ENCODE data around the gene CACNA2D3.

Gene CACNA2D3

DNA sequence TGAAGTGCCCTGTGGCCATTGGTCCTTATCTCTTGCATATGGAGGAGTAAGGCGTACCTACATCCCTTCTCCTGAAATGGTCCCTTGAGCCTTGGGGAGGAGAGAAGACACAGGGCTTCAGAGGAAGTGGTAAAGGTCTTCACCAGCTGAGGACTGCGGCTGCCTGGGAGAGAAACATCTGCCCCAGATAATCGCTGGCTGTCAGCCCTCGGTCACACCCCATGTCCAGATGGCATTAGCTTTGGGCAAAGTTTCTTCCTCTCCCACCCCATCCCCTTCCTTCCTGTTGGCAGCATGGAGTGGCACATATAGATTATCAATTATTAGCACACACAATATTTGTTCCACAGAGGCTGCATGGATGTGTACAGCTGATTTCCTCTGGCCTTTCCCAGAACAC lies 743.9 kb downstream of the CACNA2D3 start:
- no peak for DNase-seq

DNA sequence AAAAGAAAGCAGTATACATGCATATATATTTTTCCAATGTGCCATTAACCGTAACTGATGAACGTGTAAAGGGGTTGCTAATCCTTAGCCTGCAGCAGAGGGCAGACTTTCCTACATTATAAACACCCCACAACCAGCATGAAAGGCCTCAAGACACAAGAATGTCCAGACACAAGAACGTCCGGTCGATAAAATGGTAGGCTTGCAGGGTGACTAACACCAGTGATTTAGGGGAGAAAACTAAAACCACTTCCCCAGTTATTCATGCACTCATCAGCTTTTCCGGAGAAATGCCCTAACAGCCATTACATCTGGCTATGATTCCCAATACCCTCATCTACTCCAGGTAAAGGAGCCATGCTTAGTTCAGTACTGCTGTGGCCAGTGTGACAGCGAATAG lies 748.1 kb downstream of the CACNA2D3 start:
- DNase-seq: no peak

DNA sequence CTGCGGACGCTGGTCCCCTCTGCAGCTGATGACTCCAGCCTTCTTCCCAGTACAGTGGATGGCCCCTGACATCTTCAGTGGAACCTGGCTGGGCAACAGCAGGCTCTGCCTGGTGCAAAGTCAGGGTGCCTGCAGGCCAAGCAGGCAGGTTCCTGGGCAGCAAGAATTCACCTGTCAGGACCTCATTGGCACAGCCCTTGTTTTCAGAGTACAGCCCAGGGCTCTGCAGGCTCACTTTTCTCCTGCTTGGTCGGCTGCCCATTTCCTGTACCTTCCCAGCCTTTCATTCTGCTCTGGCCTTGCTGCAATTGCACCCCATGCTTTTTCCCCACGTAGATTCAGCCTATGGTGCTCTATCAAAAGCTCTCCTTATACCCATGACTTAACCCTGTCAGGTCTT lies 749.5 kb downstream of the CACNA2D3 start:
- no peak for DNase-seq

DNA sequence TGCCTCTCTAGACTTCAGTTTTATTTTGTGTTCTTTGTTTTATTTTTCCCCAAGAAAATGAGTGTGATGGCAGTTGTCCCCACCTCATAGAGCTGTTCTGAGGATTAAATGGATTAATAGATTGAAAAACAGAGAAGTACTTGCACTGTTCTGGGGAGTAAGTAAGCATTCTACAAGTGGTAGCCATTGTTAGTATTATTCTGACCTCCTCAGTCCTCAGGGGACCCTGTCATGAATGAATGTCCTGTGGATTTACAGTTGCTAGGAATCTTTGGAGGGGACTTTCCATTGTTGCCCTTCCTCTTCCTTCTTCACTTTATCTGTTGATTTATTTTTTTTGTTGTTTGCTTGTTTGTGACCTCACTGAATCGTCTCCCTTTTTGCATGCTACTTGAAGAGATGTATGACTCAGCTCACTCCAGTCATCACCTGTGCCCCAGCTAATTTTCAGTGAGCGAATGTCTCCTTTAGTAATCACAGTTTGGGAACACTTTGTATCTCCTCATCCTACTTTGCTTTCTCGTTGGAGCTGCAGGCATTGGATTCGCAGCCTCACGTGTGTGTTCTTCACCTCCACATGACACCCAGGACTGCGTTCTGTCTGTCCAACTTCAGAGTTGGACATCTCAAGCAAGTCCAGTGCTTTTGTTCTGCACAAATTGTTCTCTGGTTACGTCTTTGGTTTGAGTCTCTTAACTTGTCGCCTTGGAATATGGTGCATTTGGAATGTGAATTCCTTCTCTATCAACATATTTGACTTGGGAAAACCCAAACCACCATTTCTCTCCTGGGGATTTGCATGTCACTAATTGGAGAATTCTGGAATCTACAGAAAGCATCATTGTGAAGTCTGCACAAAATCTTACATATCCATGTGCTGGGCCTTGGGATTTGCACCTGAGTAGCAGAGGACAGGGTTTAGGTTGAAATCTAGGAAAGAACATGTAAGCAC lies 751.0 kb downstream of the CACNA2D3 start:
- no peak for DNase-seq

DNA sequence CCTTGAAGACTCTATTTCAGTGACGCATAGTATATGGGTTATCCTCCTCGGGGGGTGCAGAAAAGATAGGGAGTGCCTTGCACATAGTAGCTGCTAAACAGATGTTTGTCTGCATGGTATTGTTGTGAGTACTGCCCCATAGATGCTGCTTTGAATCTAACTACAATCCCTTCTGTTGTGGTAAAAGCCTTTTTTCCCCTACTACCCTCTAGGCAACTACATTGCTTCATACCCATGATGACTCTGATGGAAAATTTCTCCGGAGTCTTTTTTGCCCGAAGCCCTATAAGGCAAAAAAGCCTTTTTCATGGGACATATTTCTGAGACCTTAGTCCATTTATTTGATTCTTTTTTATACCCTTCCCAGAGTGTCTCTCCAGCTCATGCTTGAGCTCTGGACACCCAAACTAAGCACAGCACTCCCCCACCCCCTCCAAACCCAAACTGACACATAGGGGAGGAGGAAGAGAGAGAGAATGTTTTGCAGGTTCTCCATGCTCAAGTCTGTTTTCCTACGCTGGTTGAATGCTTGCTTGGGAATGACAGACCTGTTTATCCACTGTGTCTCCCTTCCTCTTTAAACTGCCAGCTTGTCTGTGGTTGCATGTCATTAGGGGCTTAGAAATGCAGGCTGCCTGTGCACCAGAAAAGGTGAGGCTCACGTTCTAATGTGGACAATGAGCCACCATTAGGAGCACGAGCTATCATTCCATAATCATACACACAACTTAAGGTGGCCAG lies 752.6 kb downstream of the CACNA2D3 start:
- no peak for DNase-seq

DNA sequence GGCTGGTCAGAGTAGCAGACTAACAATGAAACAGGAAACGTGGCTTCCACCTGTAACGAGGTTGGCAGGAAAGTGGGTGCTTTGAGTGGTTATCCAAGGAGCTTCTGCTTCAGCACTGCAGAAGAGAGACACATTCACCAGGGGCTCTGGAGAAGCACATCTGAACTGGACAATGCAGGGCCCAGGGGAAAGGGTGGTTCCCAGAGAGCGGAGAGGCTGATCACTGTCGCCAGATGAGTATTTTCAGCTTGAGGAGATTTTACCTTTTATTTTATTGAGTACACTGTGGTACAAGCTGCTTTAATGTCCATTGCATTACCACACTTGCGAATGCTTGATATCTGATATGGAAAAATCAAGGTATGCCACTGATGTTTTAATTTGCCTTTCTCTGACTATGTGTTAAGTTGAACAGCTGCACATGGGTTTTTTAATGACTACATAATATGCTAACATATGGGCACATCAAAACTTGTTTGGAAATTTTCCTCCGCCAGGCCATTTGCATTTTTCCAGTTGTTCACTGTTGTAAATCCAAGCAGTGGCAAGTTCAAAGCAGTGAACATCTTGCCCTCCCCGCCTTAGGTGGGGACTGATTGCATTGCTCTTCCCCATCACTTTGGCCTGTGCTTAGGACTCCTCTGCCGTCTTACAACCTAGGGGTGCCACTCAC lies 753.4 kb downstream of the CACNA2D3 start:
- DNase-seq: no peak

DNA sequence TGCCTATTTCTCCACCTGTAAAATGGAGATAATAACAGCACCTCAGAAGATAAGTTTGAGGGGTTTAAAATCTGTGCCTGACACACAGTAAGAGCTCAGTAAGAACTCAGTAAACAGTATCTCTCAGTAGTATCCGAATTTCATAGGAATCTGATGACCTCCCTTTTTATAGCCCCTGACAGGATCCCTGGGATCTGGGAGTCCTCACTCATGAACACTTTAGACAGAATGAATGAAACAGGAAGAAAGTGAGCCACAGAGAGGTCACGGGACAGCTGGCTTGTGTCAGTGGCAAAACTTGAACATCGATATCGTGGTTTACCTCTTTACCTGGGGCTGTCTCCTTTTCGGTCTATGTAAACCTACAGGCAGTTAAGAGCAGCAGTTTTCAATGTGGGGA lies 754.3 kb downstream of the CACNA2D3 start:
- no peak for DNase-seq

DNA sequence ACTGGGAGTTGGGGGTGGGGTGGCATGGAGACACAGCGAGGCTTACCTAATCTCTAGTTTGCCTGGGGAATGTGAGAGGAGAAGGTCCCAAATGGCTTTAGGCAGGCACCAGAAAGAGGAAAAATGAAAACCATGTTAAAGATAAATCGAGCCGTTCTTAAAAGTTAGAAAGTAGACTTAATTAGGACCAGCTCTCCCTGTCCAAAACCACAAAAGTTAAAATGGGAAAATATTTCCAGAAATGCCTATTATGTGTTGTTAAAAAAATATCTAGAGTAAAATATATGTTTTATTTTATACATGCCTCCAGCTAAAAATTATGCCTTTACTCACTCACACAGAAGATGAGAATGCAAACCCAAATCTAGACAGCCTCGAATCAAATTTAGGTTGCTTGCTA lies 755.4 kb downstream of the CACNA2D3 start:
- no peak for DNase-seq

DNA sequence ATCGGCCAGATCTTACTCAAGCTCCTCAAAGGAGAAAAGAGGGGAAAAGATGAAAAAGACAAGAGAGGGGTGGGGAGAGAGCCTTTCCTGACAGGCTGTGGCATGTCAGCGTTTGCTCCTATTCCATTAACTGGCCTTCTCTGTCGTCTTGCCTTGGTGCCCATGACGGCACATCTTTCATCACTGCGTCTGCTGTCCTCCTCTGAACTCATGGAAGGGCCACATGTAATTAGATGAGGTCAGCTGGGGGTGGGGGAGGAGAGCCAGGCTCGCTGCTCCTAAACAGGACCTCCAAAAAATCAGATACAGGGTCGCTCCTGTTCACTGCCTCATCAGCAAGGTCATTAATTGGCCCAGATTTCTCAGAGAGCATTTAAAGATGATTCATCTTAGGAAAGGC lies 755.8 kb downstream of the CACNA2D3 start:
- DNase-seq: no peak

DNA sequence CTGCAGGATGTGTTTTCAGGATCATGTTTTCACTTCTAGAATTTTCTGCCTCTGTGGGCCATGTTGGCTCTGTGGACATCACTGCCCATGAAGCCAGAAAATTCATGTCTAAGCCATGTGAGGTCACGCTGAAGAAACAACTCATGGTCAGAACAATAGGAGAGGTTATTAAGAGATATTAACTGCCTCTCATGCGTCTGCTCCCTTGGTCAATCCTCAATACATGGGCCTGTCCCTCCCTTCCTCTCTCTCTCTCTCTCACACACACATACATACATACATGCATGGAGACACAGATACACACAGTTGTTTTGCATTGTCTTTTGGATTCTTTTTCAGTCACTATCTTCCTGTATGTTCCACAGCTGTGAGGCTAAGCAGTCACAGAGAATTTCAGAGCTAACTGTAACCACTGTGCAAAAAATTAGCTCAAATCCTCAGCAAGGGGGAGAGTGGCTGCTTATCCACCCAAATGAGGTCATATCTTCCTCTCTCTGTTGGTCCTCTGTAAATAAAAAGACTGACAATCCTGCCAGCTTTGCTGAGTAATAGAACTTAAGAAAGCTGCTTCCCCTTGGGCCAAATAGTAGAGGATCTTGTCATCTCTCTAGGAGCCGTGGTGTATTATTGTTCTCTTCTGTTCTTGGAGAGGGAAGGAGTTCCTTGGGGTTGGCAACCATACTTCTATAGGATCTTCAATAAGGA lies 759.9 kb downstream of the CACNA2D3 start:
- no peak for DNase-seq

DNA sequence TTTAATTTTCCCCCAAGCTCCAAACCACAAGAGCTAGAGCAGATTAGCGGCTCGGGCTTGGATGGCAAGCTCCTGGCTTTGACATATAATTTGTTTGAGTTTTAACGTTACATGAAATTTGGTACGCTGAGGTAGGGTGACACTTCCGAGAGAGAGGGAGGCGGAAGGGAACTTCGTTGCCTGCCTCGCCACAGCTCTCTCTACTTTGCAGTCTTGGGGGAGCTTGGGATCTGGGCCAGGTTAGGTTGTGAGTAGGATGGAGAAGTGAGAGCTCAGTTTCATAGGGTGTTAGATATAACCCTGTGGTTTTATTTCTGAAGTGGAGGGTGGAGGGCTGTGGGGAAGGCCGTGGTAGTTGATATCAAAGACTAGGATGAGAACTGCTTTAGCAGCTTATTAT lies 765.8 kb downstream of the CACNA2D3 start:
- no peak for DNase-seq

DNA sequence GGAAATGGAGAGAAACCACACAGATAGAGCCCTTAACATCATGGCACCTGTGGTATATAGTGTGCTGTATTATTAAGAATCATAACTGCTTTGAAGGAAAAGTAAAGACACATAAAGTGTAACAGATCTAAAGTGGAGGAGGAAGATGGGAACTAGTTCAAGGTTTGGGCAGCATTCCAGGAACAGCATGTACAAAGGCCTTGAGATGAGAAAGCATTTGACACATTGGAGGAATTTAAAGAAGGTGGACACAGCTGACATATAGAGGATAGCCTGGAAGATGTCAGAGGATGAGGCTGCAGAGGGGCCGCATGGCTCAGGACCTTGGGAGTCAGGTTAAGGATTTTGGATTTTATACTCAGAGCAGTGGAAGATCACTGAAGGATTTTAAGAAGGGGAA lies 766.5 kb downstream of the CACNA2D3 start:
- no peak for DNase-seq

DNA sequence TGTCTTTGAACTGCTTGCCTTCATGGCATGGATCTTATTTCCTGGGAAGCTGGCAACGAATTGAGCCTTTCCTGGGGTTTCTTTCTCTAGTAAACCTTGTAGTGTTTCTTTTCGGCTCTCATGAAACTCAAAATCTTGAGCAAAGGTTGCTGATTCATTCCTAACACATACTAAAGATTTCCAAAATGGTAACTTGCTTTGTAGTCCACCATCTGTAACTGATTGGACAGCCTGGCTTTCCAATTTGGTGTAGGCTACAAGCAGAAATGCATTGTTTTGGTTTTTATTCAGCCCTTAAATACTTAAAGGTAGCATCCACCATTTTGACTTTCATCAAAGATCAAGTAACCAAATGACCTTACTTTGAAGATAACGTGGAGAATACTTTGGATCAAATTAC lies 767.4 kb downstream of the CACNA2D3 start:
- no peak for DNase-seq

DNA sequence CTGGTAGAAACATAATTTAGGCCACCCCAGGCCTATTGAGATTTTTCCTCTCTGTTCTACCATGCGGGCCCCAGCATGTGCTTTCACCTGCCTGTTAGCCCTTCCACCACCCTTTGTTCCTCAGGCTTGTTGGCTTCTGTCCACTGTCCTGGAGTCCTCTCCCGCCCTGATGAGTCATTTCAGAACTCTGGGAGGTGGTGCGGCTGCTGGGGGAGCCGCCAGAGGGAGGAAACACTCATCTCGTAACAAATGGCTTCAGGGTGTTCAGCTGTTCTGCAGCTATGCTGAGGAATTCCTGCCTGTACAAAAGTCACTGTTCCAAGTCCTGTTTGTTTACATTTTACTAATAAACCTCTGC lies 769.2 kb downstream of the CACNA2D3 start:
- DNase-seq: no peak

DNA sequence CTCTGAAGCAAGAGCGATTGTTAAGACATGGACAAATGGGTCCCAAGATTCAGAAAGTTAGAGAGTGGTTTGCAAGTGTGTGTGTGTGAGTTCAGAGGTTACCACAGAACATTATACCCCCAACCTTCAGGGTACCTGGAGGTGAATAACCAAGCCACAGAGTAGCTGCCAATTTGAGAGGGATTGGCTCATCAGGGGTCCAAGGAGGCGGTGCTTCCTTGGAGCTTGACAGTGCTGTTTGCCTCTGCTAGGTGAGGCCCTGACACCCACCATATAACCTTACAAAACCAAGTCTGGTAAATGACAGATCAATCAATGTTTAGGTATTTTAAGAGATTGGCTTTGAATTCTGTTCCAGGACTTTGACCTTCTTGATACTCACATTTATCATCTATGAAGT lies 769.8 kb downstream of the CACNA2D3 start:
- no peak for DNase-seq

DNA sequence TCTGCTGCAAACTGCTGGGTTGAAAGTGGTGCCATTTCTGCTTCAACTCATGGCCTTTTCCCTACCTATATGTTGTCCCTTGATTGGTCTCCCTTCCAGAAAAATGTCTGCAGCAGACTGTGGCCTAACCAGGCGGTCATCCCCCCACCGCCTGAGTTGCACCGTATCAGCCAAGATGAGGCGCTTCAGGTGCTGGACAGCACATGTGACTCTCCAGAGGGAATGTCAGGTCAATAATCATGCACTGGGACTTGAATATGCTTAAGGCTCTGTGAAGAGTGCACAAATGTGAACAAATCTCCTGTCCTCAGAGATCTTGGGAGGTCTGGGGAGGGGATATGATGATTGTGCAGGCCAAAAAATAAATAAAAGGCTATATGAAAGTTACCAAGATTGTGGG lies 773.3 kb downstream of the CACNA2D3 start:
- no peak for DNase-seq

DNA sequence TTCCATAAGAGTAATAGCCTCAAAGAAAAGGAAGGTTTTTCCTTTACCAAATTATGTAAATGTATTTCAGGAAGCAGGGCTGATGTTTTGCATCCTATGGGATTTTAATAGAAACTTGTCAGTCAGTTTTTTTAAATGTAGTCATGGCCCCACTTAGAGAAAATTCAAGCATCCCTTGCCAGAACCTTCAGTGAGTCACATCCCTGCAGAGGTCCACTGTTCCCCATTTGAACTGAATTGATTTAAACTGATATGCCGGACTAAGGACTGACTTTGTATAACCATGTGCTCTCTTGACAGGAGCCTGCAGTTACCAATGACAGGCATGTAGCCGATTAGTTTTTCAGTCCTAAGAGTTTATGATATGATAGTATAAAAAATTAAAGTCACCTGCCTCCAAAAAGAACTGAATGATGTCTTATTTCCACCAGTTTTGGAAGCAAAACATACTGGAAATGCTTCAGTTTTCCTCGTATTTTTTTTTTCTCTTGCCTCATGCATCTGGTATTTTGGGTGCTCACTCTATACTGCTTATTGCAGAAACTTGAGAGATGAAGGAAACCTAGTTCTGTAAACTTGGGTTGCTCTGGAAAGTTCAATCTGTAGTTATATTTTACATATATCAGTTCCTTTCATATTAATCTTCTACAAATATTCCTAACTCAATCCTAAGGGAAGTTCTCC lies 774.8 kb downstream of the CACNA2D3 start:
- no peak for DNase-seq

DNA sequence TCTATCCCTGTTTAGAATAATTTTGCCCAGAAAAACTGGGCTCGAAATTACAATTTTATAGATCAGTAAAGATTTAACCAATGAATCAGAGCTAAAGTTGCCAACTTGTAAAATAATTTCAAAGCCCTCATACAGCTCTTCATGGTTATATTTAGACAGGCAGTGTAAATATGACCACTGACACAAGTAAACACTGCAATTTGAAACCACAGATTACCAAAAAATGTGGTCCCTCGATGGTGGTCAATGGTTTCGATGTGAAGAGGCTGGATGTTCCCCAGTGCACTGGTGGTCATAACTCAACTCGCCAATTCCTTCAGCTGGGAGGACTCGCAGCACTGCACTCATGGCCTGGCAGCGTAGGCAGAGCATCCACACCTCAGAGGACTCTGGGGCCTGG lies 776.9 kb downstream of the CACNA2D3 start:
- no peak for DNase-seq

DNA sequence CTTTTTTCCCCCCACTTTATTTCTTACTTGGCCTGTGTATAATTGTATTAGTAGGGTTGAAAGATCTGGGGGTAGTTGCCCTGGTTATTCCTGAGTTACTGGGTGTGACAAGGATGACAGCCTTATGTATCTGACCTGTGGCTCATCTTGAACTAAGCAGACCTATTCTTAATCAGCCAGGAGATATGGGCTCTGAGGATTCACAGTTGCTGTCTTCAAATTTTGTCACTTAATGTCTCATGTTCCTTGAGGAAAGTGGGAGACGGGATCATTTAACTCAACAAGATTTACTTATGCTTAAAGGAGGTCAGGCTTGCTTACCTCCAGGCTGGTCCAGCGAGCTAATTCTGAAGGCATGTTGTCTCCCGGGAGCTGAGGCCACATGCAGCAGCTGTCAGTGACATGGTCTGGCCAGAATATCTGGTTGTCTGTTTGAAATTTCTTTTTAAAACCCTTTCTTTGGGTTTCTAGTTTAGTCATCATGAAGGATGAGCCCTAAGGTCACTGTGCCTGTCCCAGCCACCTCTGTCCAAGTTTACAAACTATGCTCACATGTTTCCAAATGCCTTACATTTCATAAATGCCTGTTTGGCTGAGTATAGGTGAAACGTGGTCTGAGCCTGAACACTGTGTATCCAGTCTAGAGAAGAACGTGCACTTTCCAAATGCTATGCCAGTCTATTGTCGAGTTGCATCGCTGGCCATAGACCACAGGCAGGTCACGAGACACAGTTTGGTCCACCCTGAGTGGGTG lies 778.7 kb downstream of the CACNA2D3 start:
- no peak for DNase-seq

DNA sequence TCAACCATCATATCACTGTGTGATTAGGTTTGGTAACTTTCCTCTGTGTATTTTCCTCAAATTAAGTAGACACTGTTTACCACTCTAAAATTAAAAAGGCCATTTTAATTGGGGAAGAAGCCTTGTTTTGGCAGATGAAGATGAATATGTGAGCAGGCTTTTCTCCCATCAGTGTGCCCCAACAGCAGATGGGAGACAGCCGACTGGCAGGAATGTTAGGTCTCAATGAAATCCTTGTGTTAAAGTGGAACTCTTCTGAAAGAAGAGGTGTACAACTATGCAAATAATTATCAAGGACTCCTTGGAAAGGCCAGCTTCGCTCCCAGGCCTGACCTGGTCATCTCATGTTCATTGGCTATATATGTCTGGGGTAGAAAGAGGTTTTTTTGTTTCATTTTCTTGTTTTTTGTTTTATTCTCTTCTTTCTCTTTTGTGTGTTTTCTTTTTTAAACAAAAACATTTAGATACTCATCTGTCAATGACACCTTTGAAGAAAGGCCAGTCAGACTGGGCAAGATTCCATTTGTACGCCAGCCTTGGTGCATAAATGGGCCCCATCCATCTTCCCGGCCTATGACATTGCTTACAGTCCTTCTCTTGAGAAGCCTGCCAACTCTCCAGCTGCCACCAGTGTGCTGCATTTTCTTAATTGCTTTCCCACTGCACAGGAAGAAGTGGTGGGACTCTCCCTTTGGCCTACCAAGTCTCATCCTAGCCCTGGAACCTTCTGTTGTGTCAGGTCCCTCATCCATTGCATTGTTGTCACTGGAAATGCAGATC lies 779.7 kb downstream of the CACNA2D3 start:
- DNase-seq: no peak
